T follicular helper cell (primary cell): ENCODE results near the gene SLC35F6.

Experiments used
- DNase-seq: peaks from one replicate; pipeline ENCODE4 v3.0.0-alpha.2; 2020; ENCODE audit warnings: low read depth
- total RNA-seq, 2 experiments: gene quantifications; one replicate each; lab custom pipeline; 2026; lab: John Stamatoyannopoulos, UW

The SLC35F6 gene, protein sequence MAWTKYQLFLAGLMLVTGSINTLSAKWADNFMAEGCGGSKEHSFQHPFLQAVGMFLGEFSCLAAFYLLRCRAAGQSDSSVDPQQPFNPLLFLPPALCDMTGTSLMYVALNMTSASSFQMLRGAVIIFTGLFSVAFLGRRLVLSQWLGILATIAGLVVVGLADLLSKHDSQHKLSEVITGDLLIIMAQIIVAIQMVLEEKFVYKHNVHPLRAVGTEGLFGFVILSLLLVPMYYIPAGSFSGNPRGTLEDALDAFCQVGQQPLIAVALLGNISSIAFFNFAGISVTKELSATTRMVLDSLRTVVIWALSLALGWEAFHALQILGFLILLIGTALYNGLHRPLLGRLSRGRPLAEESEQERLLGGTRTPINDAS
- total RNA-seq, result 27.0 to 39.7 reads per million in 2 experiments

DNA sequence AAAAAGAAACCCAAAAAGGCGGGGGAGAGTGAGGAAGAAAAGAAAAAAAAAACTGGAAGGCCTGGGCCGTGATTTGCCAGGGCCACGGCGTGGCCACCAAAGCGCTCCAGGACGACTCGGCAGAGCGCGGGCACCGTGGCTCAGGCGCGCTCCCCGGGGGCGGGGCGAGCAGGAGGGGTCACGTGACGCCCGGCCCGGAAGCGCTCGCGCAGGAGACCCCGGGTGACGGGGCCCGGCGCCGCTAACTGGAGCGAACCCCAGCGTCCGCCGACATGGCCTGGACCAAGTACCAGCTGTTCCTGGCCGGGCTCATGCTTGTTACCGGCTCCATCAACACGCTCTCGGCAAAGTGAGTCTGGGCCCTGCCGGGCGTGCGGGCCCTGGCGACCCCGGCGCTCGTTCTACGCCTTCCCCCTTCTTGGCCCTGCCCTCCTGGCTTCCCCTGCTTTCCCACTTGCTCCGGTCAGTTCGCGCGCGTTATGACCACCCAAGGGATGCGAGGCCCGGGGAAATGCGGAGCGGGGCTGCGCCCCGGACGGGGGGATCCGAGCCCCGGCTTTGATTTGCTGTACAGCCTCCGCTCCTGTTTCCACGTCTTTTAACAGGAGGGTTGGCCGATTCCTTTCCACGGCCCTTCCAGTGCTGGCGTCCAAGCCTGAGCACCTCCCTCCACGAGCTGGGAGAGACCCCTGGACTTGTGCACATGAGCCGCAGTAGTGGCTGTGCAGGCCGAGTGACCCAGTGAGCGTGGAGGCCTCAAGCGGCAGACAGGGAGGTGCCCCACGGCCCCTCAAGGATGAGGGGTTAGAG is at the start of gene SLC35F6:
TSS of gene SLC35F6 (plus strand) at position 207 of the 810 bp plus-strand sequence. CDS start at position 273, 66 bp downstream.
- peak; percentile 76 for DNase-seq

DNA sequence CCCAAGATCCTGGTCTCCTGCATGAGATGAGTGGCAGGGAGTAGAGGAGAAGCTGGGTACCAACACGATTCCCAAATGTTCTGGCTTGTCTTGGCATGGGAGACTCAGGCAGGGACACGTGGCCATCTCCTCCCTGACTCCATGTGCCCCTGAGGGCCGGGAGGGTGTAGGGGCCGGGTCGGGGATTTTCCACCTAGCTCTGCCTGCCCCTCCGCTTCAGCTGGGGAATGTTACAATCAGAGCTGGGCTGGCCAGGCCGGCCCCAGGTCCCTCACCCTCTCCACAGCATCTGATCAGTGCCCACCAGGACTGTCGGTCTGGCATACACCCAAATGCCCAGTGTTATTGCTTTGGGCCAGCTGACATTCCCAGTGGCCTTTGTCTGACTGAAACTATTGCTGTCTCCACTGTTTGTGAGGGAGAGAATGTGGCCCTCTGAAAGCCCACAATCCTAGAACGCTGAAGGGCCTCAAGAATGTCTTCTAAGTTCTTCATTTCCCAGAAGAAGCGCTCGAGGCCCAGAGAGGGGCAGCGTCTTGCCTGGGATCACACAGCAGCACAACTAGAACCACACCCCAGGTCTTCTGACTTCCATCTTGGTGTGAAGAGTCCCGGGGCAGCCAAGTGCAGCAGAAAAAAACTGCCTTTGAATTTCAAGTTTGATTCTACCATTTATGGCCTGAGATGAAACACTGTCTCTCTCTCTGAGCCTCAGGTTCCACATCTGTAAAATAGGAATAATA is 48.4 kb upstream of the SLC35F6 start:
- DNase-seq, result no peak

DNA sequence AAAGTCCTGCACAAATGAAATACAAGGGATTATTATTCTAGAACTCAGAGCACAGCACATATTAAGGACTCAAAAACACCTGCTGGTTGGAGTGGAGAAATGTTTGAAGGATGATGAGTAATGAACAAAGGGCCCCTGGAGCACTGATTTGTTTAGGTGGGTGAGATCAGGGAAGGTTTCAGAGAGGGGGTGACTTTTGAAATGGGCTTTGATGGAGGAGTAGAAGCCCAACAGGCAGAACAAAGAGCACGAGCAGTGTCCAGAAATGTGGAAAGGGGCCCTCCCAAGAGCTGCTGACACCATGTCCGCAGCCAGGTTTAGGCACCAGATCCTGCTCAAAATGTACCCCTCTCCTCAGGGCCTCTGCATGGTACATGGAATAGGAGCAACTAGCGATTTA is 47.7 kb upstream of the SLC35F6 start:
- no peak for DNase-seq

DNA sequence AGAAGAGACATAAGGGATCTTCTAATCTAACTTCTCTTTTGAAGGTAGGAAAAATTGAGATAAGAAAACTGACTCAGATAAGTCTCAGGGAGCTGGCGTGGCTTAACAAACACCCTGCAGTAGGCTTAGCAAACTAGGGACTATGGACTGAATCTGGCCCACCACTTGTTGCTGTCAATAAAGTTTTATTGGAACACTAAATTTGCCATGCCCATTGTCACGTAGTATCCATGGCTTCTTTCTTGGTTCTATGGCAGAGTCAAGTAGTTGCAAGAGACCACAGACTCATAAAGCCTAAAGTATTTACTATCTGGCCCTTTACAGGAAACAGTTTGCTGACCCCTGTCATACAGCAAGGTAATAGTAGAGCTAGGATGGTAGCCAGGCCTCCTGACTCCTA is 47.3 kb upstream of the SLC35F6 start:
- DNase-seq, result no peak

DNA sequence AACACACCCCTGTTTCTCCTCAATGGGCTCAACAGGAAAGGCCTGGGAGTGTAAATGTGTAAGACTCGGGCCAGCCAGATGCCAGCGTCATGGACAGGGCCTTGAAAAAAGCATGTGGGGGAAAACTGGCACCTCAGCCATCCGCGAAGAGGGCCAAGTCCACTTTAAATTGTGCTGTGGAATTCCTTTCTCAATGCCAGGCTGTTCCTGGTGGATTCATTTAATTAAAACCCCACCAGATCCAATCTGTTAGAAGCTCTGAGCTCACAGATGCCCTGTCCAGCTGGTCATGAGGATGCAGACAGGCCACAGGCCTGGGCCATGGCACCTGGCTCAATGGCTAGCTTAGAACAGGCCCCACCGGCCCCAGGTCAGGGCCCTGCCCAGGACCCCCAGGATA is 46.7 kb upstream of the SLC35F6 start:
- no peak for DNase-seq

DNA sequence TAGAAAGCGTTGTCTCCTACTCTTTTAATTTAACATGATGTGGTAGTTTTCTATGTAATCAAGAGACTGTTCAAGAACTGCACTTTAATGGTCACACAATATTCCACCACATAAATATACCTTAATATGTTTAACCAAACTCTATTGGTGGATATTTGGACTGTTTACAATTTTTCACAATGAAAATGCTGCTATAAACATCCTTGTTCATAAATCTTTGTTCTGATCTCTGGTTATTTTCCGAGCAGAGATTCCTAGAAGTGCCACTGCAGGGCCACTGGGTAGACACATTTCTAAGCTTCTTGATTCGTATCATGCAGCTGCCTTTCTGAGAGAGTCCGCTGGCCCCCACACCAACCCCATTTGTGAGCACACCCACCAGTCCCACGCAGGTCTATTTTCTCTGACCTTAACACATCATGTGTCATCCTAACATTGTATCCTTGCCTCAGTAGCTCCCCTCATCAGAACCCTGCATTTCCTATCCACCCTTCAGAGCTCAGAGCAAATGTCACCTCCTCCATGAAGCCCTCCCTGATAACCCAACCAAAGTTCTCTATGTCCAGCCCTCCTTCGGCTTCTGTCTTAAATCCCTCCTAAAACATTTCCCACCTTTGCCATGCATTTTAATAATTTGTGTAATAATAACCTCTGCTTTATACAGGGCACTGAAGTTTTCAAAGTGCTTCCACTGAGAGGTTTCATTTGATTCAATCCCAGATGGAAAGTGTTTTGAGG is 45.0 kb upstream of the SLC35F6 start:
- no peak for DNase-seq

DNA sequence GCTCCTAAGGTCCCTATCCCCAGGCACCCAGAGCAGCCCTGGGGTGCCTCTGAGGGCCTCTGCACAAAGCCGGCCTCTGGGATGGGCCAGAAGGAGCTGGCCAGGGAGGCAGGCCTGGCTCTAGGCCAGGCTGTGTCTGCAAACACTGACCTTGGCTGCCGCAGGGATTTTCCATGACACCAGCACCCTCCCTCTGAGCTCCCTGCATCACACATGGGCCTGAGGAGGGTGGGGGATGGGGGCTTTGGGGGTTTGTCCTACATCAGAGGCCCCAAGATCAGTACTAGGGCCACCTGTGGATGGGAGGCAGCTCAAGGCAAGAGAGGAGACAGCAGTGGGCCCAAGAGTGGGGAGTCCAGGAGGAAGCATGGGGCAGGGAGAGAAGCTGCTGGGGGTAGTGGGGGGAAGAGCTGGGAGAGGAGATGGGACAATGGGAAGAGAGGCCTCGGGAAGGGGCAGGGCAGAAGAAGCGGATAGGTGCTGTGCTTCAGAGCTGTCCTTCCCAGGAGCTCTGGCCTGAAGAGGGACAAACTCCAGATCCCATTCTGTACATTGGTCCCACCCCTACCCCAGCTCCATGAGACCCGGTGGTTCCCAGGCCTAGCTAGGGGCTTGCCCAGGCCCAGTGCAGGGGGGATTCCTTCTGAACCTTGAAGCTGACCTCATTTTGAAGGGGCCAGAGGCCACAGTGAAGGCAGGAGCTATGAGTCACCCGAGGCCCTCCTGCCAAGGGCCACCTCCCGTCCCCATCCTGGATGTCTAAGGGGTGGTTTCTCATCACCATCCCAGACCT is 43.6 kb upstream of the SLC35F6 start:
- DNase-seq, result no peak

DNA sequence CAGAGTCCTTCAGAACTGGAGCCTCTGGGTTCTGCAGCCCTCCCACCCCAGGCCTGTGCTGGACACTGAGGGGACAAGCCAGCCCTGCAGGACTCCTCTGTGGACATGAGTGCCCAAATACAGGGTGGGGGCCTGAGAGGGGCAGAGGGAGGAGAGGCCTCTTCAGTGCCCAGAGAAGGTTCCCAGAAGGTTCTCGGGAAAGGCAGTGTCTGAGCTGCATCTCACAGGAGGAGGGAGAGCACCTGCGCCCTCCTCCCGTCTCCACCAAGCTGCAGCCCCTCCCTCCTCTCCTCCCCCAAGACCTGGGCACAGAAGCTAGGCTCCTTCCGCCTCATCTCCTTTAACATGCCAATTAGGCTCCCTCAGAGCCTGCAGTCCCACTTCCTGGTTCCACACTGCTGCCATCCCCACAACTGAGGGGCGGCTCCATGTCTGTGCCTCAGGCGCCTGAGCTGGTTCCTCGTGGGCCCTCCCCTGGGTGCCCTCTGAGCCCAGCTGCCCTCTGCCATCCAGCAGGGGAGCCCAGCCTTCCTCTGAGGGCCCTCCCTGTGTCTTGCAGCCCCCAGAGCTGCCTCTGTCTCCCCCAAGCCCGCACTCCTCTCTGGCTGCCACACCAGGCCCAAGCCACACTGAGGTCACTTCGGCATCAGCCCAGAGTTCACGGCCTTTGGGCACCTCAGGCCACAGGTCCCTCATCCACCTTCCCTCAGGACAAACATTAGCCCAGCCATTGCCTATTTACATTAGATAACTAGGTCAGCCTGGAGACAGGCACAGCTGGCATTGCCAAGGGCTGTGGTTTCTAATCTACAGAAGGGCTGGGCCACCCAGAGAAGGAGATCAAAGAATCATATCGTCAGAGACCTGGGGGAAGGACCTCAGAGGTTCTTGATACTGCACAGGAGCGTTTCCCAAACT is 42.7 kb upstream of the SLC35F6 start:
- no peak for DNase-seq

DNA sequence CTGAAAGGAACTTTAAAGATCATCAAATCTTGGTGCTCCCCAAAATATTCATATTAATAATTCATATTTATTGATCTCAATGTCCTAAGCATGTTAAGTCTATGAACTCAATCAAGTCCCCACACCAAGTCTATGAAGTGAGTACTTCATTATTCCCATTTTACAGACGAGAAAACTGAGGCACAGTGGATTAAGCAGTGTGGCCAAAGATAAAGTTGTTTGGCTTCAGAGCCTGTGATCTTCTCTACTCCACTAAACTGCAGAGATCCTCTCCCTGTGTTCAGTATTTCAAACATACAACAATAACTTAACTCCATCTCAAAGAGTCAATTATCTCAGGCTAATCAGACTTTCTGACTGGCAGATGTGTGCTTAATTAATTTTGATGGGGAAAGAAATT is 41.8 kb upstream of the SLC35F6 start:
- no peak for DNase-seq

DNA sequence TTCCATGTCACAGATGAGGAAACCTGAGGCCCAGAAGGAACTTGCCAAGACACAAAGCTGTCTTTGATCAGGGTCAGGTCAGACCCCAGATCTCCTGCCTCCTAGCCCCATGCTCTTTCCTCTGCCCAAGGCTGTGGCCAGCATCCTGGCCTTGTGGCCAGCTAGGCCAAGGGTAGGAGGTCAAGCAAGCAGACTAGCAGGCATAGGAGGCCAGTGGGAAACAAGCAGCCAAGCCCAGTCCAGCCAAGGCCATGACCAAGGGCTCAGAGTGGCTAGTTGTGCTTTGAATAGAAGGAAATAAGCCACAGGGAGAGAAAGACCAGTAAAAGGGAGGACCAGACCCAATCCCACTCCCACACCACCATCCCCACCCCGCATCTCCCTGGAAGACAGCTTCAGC is 41.2 kb upstream of the SLC35F6 start:
- DNase-seq, result no peak

DNA sequence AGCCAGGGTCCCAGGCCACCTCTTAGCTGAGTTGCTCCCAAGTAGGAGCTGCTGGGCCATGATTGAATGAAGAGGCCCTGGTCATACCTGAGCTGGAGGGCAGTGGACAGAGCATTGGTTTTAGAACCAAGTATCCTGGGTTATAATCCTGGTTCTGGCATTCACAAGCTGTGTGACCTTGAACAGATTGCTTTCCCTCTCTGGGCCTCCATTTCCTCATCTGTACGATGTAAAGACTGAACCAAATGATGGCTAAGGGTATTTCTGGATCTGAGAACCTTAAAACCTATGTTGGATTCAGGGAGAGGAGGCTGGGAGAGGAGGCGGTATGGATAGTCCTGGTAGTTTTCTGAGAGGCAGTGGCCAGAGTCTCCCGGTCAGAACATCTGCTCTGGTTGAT is 40.6 kb upstream of the SLC35F6 start:
- DNase-seq, result no peak

DNA sequence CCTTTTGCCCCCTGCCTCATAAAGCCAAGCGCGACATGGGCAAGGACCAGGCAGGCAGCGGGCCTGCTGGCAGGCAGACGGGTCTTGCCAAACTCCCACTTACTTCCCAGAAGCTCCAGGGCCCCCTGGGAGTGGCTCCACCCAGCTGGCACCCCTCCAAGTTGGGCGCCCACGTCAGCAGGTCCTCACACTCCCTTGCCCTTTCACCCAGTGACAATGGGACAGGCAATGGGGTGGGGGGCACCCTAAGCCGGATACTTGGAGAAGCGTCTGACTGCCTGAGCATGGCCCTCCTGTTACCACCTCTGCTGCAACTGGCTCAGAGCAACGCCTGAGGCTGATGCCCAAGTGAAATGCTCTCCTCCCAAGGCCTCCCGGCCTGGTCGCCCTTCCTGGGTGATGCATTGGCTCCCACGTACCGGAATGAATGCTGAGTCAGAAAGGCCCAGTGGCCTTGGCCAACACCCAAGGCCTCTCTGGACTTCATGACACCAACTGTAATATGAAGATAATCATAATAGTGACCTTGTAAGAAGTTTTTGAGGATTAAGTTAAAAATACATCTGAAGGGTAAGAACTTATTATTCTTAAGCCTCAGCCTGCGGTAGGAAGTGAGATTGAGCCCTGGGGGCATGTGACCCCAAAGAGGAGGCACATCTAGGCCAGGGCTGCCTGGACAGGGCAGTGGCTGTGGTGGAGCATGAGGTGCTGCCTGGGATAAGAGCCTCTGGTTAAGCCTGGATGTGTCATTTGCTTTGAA is 39.9 kb upstream of the SLC35F6 start:
- no peak for DNase-seq

DNA sequence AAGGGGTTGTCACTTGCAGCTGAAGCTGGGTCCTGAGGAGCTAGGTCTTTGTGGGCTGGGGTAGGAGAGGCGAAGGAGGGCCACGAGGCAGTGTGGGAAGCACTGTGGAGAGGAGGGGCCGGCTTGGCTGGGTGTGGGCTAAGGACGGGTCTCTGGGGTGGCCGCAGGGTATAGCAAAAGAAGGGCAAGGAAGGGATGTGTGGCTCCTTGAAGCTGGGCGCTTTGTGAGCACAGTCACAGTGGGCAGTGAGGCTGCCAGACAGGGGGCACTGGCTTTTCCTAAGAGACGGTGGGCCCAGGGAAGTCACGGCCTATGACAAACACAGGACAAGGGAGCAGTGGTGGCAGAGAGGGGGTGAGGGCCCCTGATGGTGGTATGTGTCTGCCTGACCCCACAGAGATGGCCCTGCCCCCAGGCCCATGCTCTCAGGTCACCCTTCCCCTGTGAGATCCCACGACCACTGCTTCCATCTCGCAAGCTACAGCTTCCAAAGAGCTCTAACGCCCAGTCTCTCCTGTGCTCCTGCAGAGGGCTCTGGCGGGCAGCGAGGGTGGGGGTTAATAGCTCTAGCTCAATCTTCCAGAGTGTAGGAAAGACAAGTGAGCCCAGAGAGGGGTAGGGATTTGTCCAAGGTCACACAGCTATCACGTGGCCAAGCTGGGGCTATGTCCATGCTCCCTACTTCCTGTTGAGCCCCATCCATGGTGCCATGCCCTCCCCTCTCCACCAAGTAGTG is 39.1 kb upstream of the SLC35F6 start:
- no peak for DNase-seq

DNA sequence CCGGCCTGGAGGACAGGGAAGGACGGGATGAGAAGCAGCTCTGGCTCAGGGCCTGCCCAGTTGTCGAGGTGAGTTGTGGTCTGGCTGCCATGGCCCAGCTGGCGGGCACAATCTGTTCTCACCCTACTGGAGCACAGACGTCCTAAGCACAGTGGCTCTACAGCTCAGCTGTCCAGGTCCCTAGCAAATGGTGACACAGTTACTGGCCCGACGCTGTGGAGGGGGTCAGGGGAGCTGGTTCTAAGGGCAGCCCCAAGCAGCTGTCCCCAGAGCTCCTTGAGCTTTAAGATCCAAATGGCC is 38.6 kb upstream of the SLC35F6 start:
- no peak for DNase-seq

DNA sequence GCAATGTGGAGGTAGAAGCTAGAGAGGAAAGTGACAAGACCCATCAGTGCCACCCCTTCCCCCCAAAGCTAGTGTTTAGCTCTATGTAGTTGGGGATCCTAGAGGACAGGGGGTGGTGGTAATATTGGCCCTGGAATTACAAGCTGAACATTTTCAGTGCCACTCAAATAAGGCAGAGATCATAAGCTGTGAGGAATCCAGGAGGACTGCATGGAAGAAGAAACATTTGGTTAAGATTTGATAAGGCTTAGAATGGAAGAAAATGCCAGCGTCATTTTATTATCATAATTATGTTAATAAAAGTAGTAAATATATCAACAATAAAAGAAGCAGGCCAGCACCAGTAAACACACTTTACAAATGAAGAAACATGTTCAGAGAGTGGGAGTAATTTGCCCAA is 37.9 kb upstream of the SLC35F6 start:
- no peak for DNase-seq

DNA sequence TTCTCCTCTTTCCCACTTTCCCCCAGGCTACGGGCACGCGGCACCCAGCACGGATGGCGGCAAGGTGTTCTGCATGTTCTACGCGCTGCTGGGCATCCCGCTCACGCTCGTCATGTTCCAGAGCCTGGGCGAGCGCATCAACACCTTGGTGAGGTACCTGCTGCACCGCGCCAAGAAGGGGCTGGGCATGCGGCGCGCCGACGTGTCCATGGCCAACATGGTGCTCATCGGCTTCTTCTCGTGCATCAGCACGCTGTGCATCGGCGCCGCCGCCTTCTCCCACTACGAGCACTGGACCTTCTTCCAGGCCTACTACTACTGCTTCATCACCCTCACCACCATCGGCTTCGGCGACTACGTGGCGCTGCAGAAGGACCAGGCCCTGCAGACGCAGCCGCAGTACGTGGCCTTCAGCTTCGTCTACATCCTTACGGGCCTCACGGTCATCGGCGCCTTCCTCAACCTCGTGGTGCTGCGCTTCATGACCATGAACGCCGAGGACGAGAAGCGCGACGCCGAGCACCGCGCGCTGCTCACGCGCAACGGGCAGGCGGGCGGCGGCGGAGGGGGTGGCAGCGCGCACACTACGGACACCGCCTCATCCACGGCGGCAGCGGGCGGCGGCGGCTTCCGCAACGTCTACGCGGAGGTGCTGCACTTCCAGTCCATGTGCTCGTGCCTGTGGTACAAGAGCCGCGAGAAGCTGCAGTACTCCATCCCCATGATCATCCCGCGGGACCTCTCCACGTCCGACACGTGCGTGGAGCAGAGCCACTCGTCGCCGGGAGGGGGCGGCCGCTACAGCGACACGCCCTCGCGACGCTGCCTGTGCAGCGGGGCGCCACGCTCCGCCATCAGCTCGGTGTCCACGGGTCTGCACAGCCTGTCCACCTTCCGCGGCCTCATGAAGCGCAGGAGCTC is 36.2 kb upstream of the SLC35F6 start:
- no peak for DNase-seq

DNA sequence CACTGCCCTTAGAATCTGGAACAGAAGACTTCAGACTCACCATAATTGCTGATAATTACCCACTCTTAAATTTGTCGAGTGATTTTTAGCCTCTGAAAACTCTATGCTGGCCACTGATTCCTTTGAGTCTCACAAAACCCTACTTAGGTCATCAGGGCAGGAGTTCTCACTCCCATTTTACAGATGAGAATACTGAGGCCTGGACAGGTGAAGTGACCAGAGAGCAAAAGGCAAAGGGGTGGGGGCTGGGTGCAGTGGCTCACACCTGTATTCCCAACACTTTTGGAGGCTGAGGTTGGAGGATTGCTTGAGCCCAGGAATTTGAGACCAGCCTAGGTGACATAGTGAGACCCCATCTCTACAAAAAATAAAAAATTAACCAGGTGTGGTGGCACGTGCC is 34.8 kb upstream of the SLC35F6 start:
- no peak for DNase-seq
